ENCODE results near the gene KLHL2. TPM values are rescaled to one million over a fixed set of nuclear protein-coding genes. Genes with fewer than 3 reads are reported as not detected.

KLHL2 gene
- total RNA-seq, 1 experiment from 2014 or later = 12.4 TPM

DNA sequence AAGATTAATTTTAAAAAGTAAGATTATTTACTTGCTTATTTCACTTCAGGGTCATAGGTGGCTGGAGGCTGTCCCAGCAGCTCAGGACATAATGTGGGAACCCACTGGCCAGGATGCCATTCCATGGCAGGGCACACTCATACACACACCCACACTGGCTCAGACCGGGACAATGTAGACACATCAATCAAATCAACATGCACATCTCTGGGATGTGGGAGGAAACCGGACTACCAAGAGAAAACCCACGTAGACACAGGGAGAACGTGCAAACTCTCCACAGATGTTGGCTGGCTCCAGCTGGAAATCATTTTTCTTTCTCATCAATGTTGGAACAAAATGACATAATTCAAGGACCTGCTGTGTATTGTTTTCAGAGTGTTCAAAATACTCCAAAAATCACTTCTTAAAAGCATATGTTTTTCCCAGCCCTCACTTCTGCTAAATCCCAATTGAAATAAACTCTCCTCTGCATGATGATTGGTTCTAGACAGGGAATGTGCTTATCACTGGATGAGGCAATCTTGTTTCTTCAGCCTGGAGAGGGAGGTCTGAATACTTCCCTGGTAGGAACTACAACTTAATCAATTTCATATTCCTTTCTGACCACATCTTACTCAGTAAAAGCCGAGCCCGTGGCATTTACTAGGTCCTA, 152.8 kb downstream of the KLHL2 start:
- DNase-seq (ENCODE audit: low spot score) (no peak), ATAC-seq (no peak)
- Mint-ChIP-seq H3K27me3 (ENCODE audit: low read depth) (no peaks in the 10 kb centered on the region), H3K4me3 (no peak overlapping the region), H3K9me3 (no peaks in the 10 kb centered on the region), H3K27ac (no peak overlapping the region), H3K36me3 (no peaks in the 10 kb centered on the region), H3K4me1 (0 out of 2 replicates have a peak, but pooled peaks cover 2% of the 10 kb centered on the region)
- ChIA-PET CTCF (interaction anchor here (0.9 to 1.1 kb wide), 2 partner anchors 19 to 24 kb away, joined by 3 read pairs; no protein-coding TSS in a partner anchor), POLR2A (interaction anchor here (0.5 kb wide), 1 partner anchor 145 kb away, joined by 3 read pairs; no protein-coding TSS in a partner anchor)
- TF ChIP-seq ZNF671 (CRISPR knock-in tag; IDR thresholded peaks at IDR 0.05) (no peak), ZBTB21 (CRISPR knock-in tag; IDR thresholded peaks at IDR 0.05; ENCODE audit: borderline replicate concordance) (no peak), RORB (CRISPR knock-in tag; IDR thresholded peaks at IDR 0.05) (no peak), NR1H2 (CRISPR knock-in tag; IDR thresholded peaks at IDR 0.05) (no peak), TCF7 (CRISPR knock-in tag; IDR thresholded peaks at IDR 0.05; ENCODE audit: low read depth) (no peak), PRRX2 (CRISPR knock-in tag; IDR thresholded peaks at IDR 0.05) (no peak), NR2C2 (CRISPR knock-in tag; IDR thresholded peaks at IDR 0.05) (no peak), TP53 (CRISPR knock-in tag; IDR thresholded peaks at IDR 0.05) (no peak), SMAD4 (CRISPR knock-in tag; IDR thresholded peaks at IDR 0.05) (no peak), SMAD3 (CRISPR knock-in tag; IDR thresholded peaks at IDR 0.05; ENCODE audit: borderline replicate concordance) (no peak)
- TF ChIP-seq, protein P1, sequence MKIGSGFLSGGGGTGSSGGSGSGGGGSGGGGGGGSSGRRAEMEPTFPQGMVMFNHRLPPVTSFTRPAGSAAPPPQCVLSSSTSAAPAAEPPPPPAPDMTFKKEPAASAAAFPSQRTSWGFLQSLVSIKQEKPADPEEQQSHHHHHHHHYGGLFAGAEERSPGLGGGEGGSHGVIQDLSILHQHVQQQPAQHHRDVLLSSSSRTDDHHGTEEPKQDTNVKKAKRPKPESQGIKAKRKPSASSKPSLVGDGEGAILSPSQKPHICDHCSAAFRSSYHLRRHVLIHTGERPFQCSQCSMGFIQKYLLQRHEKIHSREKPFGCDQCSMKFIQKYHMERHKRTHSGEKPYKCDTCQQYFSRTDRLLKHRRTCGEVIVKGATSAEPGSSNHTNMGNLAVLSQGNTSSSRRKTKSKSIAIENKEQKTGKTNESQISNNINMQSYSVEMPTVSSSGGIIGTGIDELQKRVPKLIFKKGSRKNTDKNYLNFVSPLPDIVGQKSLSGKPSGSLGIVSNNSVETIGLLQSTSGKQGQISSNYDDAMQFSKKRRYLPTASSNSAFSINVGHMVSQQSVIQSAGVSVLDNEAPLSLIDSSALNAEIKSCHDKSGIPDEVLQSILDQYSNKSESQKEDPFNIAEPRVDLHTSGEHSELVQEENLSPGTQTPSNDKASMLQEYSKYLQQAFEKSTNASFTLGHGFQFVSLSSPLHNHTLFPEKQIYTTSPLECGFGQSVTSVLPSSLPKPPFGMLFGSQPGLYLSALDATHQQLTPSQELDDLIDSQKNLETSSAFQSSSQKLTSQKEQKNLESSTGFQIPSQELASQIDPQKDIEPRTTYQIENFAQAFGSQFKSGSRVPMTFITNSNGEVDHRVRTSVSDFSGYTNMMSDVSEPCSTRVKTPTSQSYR (CRISPR knock-in tag; IDR thresholded peaks at IDR 0.05) = no peak
- TF ChIP-seq, protein P2, sequence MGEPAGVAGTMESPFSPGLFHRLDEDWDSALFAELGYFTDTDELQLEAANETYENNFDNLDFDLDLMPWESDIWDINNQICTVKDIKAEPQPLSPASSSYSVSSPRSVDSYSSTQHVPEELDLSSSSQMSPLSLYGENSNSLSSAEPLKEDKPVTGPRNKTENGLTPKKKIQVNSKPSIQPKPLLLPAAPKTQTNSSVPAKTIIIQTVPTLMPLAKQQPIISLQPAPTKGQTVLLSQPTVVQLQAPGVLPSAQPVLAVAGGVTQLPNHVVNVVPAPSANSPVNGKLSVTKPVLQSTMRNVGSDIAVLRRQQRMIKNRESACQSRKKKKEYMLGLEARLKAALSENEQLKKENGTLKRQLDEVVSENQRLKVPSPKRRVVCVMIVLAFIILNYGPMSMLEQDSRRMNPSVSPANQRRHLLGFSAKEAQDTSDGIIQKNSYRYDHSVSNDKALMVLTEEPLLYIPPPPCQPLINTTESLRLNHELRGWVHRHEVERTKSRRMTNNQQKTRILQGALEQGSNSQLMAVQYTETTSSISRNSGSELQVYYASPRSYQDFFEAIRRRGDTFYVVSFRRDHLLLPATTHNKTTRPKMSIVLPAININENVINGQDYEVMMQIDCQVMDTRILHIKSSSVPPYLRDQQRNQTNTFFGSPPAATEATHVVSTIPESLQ (CRISPR knock-in tag; IDR thresholded peaks at IDR 0.05) = no peak
- TF ChIP-seq, protein P3, sequence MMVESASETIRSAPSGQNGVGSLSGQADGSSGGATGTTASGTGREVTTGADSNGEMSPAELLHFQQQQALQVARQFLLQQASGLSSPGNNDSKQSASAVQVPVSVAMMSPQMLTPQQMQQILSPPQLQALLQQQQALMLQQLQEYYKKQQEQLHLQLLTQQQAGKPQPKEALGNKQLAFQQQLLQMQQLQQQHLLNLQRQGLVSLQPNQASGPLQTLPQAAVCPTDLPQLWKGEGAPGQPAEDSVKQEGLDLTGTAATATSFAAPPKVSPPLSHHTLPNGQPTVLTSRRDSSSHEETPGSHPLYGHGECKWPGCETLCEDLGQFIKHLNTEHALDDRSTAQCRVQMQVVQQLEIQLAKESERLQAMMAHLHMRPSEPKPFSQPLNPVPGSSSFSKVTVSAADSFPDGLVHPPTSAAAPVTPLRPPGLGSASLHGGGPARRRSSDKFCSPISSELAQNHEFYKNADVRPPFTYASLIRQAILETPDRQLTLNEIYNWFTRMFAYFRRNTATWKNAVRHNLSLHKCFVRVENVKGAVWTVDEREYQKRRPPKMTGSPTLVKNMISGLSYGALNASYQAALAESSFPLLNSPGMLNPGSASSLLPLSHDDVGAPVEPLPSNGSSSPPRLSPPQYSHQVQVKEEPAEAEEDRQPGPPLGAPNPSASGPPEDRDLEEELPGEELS (CRISPR knock-in tag; IDR thresholded peaks at IDR 0.05) = no peak
- TF ChIP-seq, protein P4, sequence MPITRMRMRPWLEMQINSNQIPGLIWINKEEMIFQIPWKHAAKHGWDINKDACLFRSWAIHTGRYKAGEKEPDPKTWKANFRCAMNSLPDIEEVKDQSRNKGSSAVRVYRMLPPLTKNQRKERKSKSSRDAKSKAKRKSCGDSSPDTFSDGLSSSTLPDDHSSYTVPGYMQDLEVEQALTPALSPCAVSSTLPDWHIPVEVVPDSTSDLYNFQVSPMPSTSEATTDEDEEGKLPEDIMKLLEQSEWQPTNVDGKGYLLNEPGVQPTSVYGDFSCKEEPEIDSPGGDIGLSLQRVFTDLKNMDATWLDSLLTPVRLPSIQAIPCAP (CRISPR knock-in tag; IDR thresholded peaks at IDR 0.05) = no peak
- TF ChIP-seq, protein P5, sequence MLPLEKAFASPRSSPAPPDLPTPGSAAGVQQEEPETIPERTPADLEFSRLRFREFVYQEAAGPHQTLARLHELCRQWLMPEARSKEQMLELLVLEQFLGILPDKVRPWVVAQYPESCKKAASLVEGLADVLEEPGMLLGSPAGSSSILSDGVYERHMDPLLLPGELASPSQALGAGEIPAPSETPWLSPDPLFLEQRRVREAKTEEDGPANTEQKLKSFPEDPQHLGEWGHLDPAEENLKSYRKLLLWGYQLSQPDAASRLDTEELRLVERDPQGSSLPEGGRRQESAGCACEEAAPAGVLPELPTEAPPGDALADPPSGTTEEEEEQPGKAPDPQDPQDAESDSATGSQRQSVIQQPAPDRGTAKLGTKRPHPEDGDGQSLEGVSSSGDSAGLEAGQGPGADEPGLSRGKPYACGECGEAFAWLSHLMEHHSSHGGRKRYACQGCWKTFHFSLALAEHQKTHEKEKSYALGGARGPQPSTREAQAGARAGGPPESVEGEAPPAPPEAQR (CRISPR knock-in tag; IDR thresholded peaks at IDR 0.05) = no peak
- TF ChIP-seq, protein P6, sequence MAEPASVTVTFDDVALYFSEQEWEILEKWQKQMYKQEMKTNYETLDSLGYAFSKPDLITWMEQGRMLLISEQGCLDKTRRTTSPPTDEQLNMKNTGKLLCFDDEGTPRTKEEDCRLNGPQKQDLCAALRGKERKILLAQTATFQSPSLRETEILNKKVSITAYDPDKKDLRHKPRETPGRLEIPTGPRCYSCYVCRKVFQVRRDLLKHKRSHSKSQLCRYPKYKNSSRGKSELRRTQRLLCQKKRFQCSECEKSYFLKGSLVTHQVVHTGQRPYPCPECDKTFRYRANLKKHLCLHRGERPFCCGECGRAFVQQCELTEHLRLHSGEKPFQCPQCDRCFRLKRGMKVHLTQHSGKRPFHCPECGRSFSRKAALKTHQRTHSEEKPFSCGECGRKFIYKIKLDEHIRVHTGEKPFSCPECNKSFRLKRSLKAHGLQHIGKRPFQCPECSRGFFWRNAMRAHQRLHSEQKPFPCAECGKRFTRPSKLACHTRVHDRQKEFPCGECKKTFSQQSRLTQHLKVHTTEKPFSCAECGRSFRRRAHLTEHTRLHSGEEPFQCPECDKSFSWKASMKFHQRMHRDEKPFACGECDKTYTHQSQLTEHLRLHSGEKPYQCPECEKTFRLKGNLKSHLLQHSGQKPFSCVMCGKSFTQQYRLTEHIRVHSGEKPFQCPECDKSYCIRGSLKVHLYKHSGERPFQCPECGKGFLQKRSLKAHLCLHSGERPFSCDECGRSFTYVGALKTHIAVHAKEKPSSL (CRISPR knock-in tag; conservative IDR thresholded peaks at IDR 0.05) = no peak
- TF ChIP-seq, protein P7, sequence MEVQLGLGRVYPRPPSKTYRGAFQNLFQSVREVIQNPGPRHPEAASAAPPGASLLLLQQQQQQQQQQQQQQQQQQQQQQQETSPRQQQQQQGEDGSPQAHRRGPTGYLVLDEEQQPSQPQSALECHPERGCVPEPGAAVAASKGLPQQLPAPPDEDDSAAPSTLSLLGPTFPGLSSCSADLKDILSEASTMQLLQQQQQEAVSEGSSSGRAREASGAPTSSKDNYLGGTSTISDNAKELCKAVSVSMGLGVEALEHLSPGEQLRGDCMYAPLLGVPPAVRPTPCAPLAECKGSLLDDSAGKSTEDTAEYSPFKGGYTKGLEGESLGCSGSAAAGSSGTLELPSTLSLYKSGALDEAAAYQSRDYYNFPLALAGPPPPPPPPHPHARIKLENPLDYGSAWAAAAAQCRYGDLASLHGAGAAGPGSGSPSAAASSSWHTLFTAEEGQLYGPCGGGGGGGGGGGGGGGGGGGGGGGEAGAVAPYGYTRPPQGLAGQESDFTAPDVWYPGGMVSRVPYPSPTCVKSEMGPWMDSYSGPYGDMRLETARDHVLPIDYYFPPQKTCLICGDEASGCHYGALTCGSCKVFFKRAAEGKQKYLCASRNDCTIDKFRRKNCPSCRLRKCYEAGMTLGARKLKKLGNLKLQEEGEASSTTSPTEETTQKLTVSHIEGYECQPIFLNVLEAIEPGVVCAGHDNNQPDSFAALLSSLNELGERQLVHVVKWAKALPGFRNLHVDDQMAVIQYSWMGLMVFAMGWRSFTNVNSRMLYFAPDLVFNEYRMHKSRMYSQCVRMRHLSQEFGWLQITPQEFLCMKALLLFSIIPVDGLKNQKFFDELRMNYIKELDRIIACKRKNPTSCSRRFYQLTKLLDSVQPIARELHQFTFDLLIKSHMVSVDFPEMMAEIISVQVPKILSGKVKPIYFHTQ (CRISPR knock-in tag; IDR thresholded peaks at IDR 0.05) = no peak
- TF ChIP-seq, protein P8, sequence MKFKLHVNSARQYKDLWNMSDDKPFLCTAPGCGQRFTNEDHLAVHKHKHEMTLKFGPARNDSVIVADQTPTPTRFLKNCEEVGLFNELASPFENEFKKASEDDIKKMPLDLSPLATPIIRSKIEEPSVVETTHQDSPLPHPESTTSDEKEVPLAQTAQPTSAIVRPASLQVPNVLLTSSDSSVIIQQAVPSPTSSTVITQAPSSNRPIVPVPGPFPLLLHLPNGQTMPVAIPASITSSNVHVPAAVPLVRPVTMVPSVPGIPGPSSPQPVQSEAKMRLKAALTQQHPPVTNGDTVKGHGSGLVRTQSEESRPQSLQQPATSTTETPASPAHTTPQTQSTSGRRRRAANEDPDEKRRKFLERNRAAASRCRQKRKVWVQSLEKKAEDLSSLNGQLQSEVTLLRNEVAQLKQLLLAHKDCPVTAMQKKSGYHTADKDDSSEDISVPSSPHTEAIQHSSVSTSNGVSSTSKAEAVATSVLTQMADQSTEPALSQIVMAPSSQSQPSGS (CRISPR knock-in tag; IDR thresholded peaks at IDR 0.05; ENCODE audit: borderline replicate concordance, low read depth) = no peak
- TF ChIP-seq, protein P9, sequence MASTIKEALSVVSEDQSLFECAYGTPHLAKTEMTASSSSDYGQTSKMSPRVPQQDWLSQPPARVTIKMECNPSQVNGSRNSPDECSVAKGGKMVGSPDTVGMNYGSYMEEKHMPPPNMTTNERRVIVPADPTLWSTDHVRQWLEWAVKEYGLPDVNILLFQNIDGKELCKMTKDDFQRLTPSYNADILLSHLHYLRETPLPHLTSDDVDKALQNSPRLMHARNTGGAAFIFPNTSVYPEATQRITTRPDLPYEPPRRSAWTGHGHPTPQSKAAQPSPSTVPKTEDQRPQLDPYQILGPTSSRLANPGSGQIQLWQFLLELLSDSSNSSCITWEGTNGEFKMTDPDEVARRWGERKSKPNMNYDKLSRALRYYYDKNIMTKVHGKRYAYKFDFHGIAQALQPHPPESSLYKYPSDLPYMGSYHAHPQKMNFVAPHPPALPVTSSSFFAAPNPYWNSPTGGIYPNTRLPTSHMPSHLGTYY (CRISPR knock-in tag; IDR thresholded peaks at IDR 0.05) = no peak

Measured in WTC11 (cell line).